GM11168 (cell line): ENCODE measurements around the gene C3orf62.
"Not testable (repeated sequence)": the region's sequence is repeated elsewhere in the genome, so short reads cannot be mapped to it uniquely, and the experiment has no call there.

Source experiments
- in situ Hi-C: fragments of 300-500 bp; cut with MboI; formaldehyde crosslinking; loops from one replicate; pipeline ENCODE4 v1.12.0; 2022; ENCODE audit warnings: low sequenced_read_pairs; ENCODE audit not compliant: unreplicated experiment

Gene C3orf62

GRCh38 chr3:49270156-49270500 is 6.9 kb downstream of the C3orf62 start:
- in situ Hi-C loops, result no loop called here

GRCh38 chr3:49269443-49270155 is 7.4 kb downstream of the C3orf62 start:
- in situ Hi-C loops, result no loop called here

GRCh38 chr3:49266410-49267095 is 10.5 kb downstream of the C3orf62 start:
- in situ Hi-C loops, result no loop called here

- in situ Hi-C loops, result no loop called here
These were observed 11.2 kb downstream of the C3orf62 start for GRCh38 chr3:49265661-49266386.

- in situ Hi-C loops, result no loop called here
These were observed 13.7 kb downstream of the C3orf62 start for GRCh38 chr3:49263159-49263889.

- in situ Hi-C loops, result no loop called here
These were observed 16.2 kb downstream of the C3orf62 start for GRCh38 chr3:49260806-49261324.

- in situ Hi-C loops, result no loop called here
These were observed 19.8 kb downstream of the C3orf62 start for GRCh38 chr3:49257187-49257586.

- in situ Hi-C loops, result no loop called here
These were observed 21.1 kb downstream of the C3orf62 start for GRCh38 chr3:49255718-49256511.

GRCh38 chr3:49255112-49255511 is 21.9 kb downstream of the C3orf62 start:
- in situ Hi-C loops, result no loop called here

GRCh38 chr3:49253512-49253911 is 23.5 kb downstream of the C3orf62 start:
- in situ Hi-C loops, result no loop called here

GRCh38 chr3:49248840-49249227 is 28.2 kb downstream of the C3orf62 start:
- in situ Hi-C loops, result no loop called here

GRCh38 chr3:49244581-49245205 is 32.3 kb downstream of the C3orf62 start:
- in situ Hi-C loops, result no loop called here

- in situ Hi-C loops, result not testable (repeated sequence)
These were observed 36.9 kb downstream of the C3orf62 start for GRCh38 chr3:49240091-49240490.

- in situ Hi-C loops, result no loop called here
These were observed 38.5 kb downstream of the C3orf62 start for GRCh38 chr3:49238274-49239127.

- in situ Hi-C loops, result no loop called here
These were observed 39.7 kb downstream of the C3orf62 start for GRCh38 chr3:49237344-49237743.

GRCh38 chr3:49236226-49236625 is 40.8 kb downstream of the C3orf62 start:
- in situ Hi-C loops, result no loop called here

- in situ Hi-C loops, result not testable (repeated sequence)
These were observed 48.2 kb downstream of the C3orf62 start for GRCh38 chr3:49228817-49229216.

GRCh38 chr3:49222002-49222401 is 55.0 kb downstream of the C3orf62 start:
- in situ Hi-C loops, result no loop called here
